Endothelial cell of umbilical vein (primary cell): Measurements from ENCODE around the gene NKIRAS1.

Source experiments
- CTCF ChIP-seq, 2 donors: IDR thresholded peaks; 1 replicate in 1 of 2; 2 replicates in 1 of 2; pipeline ENCODE4 v1.5.1; 2011; ENCODE audit warnings: low read length in 2 of 2, mild to moderate bottlenecking in 2 of 2, moderate library complexity in 2 of 2, control low read depth in 1 of 2, inconsistent platforms in 1 of 2, low read depth in 1 of 2; ENCODE audit not compliant: insufficient read depth in 1 of 2; ENCODE audit errors: extremely low read depth in 1 of 2
- MAX ChIP-seq: IDR thresholded peaks from 2 replicates; pipeline ENCODE4 v1.6.1; 2011; ENCODE audit not compliant: insufficient read depth, insufficient read length
- MYC ChIP-seq: IDR thresholded peaks from one replicate; pipeline ENCODE4 v1.6.1; 2011; ENCODE audit warnings: mild to moderate bottlenecking, low read depth, low read length
- POLR2A ChIP-seq: IDR thresholded peaks from 2 replicates; pipeline ENCODE4 v1.6.1; 2012; ENCODE audit warnings: low read depth, mild to moderate bottlenecking, control low read depth, low read length

- TF ChIP-seq CTCF (IDR thresholded peaks at IDR 0.05; ENCODE audit: extremely low read depth in 1 of 2, insufficient read depth in 1 of 2, low read depth in 1 of 2, low read length in 2 of 2) (no peak), MYC (no peak), MAX (no peak), POLR2A (no peak)
Measured at GRCh38 chr3:23940775-23941174, 24.0 kb upstream of the NKIRAS1 start.
